ENCODE data around the gene ARID1B. TPM values are rescaled to one million over a fixed set of nuclear protein-coding genes. Genes with fewer than 3 reads are reported as not detected.
A peak's percentile ranks its signal among the peaks of the same experiment; 100 is the strongest.

The ARID1B gene
- total RNA-seq, 1 experiment from 2014 or later: 86.3 TPM

- Histone ChIP-seq H3K27ac (ENCODE audit: low read depth, low read length, poor library complexity, severe bottlenecking) (no peak overlapping the region), H3K4me3 (ENCODE audit: low read depth, low read length, poor library complexity, severe bottlenecking) (no peak overlapping the region), H3K9me3 (ENCODE audit: low read depth, low read length, poor library complexity, severe bottlenecking) (no peaks in the 10 kb centered on the region), H3K27me3 (replicated peaks; ENCODE audit: insufficient read depth, low read depth, low read length, poor library complexity) (no peaks in the 10 kb centered on the region), H3K4me1 (ENCODE audit: insufficient read depth, low read length, poor library complexity, severe bottlenecking) (peaks cover 26% of the 10 kb centered on the region), H3K36me3 (ENCODE audit: insufficient read depth, low read length, poor library complexity, severe bottlenecking) (no peaks in the 10 kb centered on the region)
- BruUV-seq (replicated peaks): no TSS peak
- ChIA-PET CTCF (interaction anchor here (0.8 to 1.5 kb wide), 3 partner anchors 9 to 267 kb away, joined by 3 read pairs; no protein-coding TSS in a partner anchor), POLR2A (ENCODE audit: low non-redundant PET) (interaction anchor here (1.1 kb wide), 1 partner anchor 13 kb away, joined by 3 read pairs; no protein-coding TSS in a partner anchor)
- peak; percentile 71 for DNase-seq (ENCODE audit: low spot score)
- intact Hi-C loops (cut with micrococcal nuclease; ENCODE audit: unreplicated experiment): no loop called here
- TF ChIP-seq, protein P1, sequence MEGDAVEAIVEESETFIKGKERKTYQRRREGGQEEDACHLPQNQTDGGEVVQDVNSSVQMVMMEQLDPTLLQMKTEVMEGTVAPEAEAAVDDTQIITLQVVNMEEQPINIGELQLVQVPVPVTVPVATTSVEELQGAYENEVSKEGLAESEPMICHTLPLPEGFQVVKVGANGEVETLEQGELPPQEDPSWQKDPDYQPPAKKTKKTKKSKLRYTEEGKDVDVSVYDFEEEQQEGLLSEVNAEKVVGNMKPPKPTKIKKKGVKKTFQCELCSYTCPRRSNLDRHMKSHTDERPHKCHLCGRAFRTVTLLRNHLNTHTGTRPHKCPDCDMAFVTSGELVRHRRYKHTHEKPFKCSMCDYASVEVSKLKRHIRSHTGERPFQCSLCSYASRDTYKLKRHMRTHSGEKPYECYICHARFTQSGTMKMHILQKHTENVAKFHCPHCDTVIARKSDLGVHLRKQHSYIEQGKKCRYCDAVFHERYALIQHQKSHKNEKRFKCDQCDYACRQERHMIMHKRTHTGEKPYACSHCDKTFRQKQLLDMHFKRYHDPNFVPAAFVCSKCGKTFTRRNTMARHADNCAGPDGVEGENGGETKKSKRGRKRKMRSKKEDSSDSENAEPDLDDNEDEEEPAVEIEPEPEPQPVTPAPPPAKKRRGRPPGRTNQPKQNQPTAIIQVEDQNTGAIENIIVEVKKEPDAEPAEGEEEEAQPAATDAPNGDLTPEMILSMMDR (conservative IDR thresholded peaks at IDR 0.05; ENCODE audit: low read depth, low read length): peak; percentile 76
- TF ChIP-seq EZH2 (IDR thresholded peaks at IDR 0.05; ENCODE audit: borderline replicate concordance, low read depth, low read length, poor library complexity, severe bottlenecking): no peak
Observed at GRCh38 chr6:157045831-157046454, 268.8 kb downstream of the ARID1B start.

- DNase-seq (ENCODE audit: low spot score): no peak
- BruUV-seq (replicated peaks): no TSS peak
- H3K27me3 ChIP-seq (replicated peaks; ENCODE audit: insufficient read depth, low read depth, low read length, poor library complexity): no peaks in the 10 kb centered on the region
- intact Hi-C loops (cut with micrococcal nuclease; ENCODE audit: unreplicated experiment): no loop called here
- H3K36me3 ChIP-seq (ENCODE audit: insufficient read depth, low read length, poor library complexity, severe bottlenecking): no peaks in the 10 kb centered on the region
- H3K27ac ChIP-seq (ENCODE audit: low read depth, low read length, poor library complexity, severe bottlenecking): no peak overlapping the region
- CTCF ChIA-PET: no interaction called here
- no peak overlapping the region for H3K4me3 ChIP-seq (ENCODE audit: low read depth, low read length, poor library complexity, severe bottlenecking)
- POLR2A ChIA-PET (ENCODE audit: low non-redundant PET): interaction anchor here (1.1 kb wide), 1 partner anchor 12 kb away, joined by 3 read pairs; no protein-coding TSS in a partner anchor
- TF ChIP-seq, protein P1 (conservative IDR thresholded peaks at IDR 0.05; ENCODE audit: low read depth, low read length): no peak
- TF ChIP-seq EZH2 (IDR thresholded peaks at IDR 0.05; ENCODE audit: borderline replicate concordance, low read depth, low read length, poor library complexity, severe bottlenecking): no peak
- no peaks in the 10 kb centered on the region for H3K9me3 ChIP-seq (ENCODE audit: low read depth, low read length, poor library complexity, severe bottlenecking)
- H3K4me1 ChIP-seq (ENCODE audit: insufficient read depth, low read length, poor library complexity, severe bottlenecking): peaks cover 33% of the 10 kb centered on the region
Observed at GRCh38 chr6:157046776-157047175, 269.6 kb downstream of the ARID1B start.

DNA sequence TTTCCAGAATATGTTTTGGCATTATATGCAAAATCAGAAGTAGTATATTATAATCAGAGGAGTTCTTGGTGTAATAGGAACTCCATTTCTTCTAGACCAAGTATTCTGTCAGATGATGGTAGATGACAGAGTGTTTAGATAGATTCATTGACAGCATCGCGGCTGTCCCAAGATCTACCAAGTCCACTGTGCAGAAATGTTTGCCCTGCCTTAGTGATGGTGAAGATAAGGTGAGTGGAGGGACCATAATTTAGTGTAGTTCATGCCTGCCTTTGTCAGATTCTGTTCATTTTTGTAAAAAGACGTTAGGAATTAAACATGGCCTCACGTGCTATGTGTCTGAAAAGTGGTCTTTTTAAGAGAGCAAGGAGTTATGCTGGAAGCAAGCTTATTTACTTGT is 270.1 kb downstream of the ARID1B start:
- BruUV-seq (replicated peaks): no TSS peak

More for the DNA sequence above, 270.1 kb downstream of the ARID1B start:
- H3K4me1 ChIP-seq (ENCODE audit: insufficient read depth, low read length, poor library complexity, severe bottlenecking): peaks cover 33% of the 10 kb centered on the region
- no peaks in the 10 kb centered on the region for H3K36me3 ChIP-seq (ENCODE audit: insufficient read depth, low read length, poor library complexity, severe bottlenecking)
- H3K27me3 ChIP-seq (replicated peaks; ENCODE audit: insufficient read depth, low read depth, low read length, poor library complexity): no peaks in the 10 kb centered on the region
- intact Hi-C loops (cut with micrococcal nuclease; ENCODE audit: unreplicated experiment): no loop called here
- no peaks in the 10 kb centered on the region for H3K9me3 ChIP-seq (ENCODE audit: low read depth, low read length, poor library complexity, severe bottlenecking)
- ChIA-PET POLR2A (ENCODE audit: low non-redundant PET) (no interaction called here), CTCF (no interaction called here)
- no peak overlapping the region for H3K4me3 ChIP-seq (ENCODE audit: low read depth, low read length, poor library complexity, severe bottlenecking)
- H3K27ac ChIP-seq (ENCODE audit: low read depth, low read length, poor library complexity, severe bottlenecking): no peak overlapping the region
- DNase-seq (ENCODE audit: low spot score): no peak
- TF ChIP-seq EZH2 (IDR thresholded peaks at IDR 0.05; ENCODE audit: borderline replicate concordance, low read depth, low read length, poor library complexity, severe bottlenecking): no peak
- TF ChIP-seq, protein P1 (conservative IDR thresholded peaks at IDR 0.05; ENCODE audit: low read depth, low read length): no peak
